ENCODE data around the gene AGPAT1. TPM values are rescaled to one million over a fixed set of nuclear protein-coding genes. Genes with fewer than 3 reads are reported as not detected.

Gene AGPAT1
- total RNA-seq, 1 experiment from 2014 or later, result 58.9 TPM

GRCh38 chr6:32190054-32190851, 14.4 kb upstream of the AGPAT1 start, which contains the start of gene PBX2:
PBX2 (minus strand) TSS chr6:32190202; CDS start chr6:32189915, 287 bp downstream.
- BruUV-seq (replicated peaks), result TSS peak; percentile 87
- CTCF ChIA-PET, result interaction anchor here (0.6 to 1.1 kb wide), 4 partner anchors 13 to 71 kb away, joined by 3 to 4 read pairs (median 4); partner anchors contain the start of gene FKBPL

GRCh38 chr6:32189742-32190053, 13.8 kb upstream of the AGPAT1 start:
- Histone ChIP-seq H3K4me3 (peak overlapping the region; percentile 85), H3K27ac (peak overlapping the region; percentile 26; the same call in 1 of the 2 replicates), H3K9me2 (ENCODE audit: insufficient read depth) (no peaks in the 10 kb centered on the region), H3K4me2 (peak overlapping the region; percentile 95), H2AFZ (no peak overlapping the region), H3F3A (ENCODE audit: insufficient read depth, low read depth) (peaks cover 9% of the 10 kb centered on the region; the same call in 1 of the 2 replicates), H3K4me1 (replicated peaks; ENCODE audit: insufficient read depth) (peaks cover 17% of the 10 kb centered on the region), H3K79me2 (ENCODE audit: low read depth) (peaks cover 18% of the 10 kb centered on the region), H3K9me3 (ENCODE audit: insufficient read depth, low read depth) (no peaks in the 10 kb centered on the region), H3K27me3 (ENCODE audit: insufficient read depth, low read depth) (no peaks in the 10 kb centered on the region), H4K20me1 (ENCODE audit: insufficient read depth) (no peaks in the 10 kb centered on the region), H3K36me3 (ENCODE audit: low read depth) (peaks cover 10% of the 10 kb centered on the region)
- CTCF ChIA-PET, result interaction anchor here (0.6 to 1.0 kb wide), 3 partner anchors 55 to 71 kb away, joined by 3 to 4 read pairs (median 4); partner anchors contain the start of gene FKBPL
- no peak for DNase-seq
- no peak for TF ChIP-seq EZH2 (IDR thresholded peaks at IDR 0.05; ENCODE audit: low read depth)
- no peak for TF ChIP-seq CTCF (conservative IDR thresholded peaks at IDR 0.05)
- no TSS peak for BruUV-seq (replicated peaks)
- intact Hi-C loops (cut with micrococcal nuclease; ENCODE audit: unreplicated experiment), result loop anchor here (1.0 to 10.0 kb wide), 3 partner anchors 11 to 785 kb away; partner anchors contain the start of genes ATP6V1G2, DDX39B, NFKBIL1 and RNF5
- POLR2A ChIA-PET (ENCODE audit: unreplicated experiment), result interaction anchor here (0.6 to 1.0 kb wide), 3 partner anchors 62 to 487 kb away, joined by 3 to 14 read pairs (median 4); partner anchors contain the start of gene ATF6B

More at GRCh38 chr6:32190054-32190851, 14.4 kb upstream of the AGPAT1 start, which contains the start of gene PBX2:
- Histone ChIP-seq H3K4me1 (replicated peaks; ENCODE audit: insufficient read depth) (peaks cover 19% of the 10 kb centered on the region), H3K36me3 (ENCODE audit: low read depth) (peaks cover 10% of the 10 kb centered on the region), H3K27me3 (ENCODE audit: insufficient read depth, low read depth) (no peaks in the 10 kb centered on the region), H3K4me3 (peak within 1 kb of the TSS; percentile 85), H3F3A (ENCODE audit: insufficient read depth, low read depth) (peaks cover 9% of the 10 kb centered on the region; the same call in 1 of the 2 replicates), H2AFZ (peak within 1 kb of the TSS; percentile 78), H3K9me3 (ENCODE audit: insufficient read depth, low read depth) (no peaks in the 10 kb centered on the region), H3K79me2 (ENCODE audit: low read depth) (peaks cover 18% of the 10 kb centered on the region), H3K9me2 (ENCODE audit: insufficient read depth) (no peaks in the 10 kb centered on the region), H3K27ac (peak within 1 kb of the TSS; percentile 30), H3K4me2 (peak within 1 kb of the TSS; percentile 95), H4K20me1 (ENCODE audit: insufficient read depth) (no peaks in the 10 kb centered on the region)
- TF ChIP-seq CTCF (conservative IDR thresholded peaks at IDR 0.05) (no peak), EZH2 (IDR thresholded peaks at IDR 0.05; ENCODE audit: low read depth) (no peak)
- POLR2A ChIA-PET (ENCODE audit: unreplicated experiment), result interaction anchor here (0.5 to 1.0 kb wide), 10 partner anchors 13 to 487 kb away, joined by 3 to 14 read pairs (median 4); partner anchors contain the start of gene ATF6B
- peak; percentile 56 to 74 for DNase-seq
- intact Hi-C loops (cut with micrococcal nuclease; ENCODE audit: unreplicated experiment), result loop anchor here (1.0 to 10.0 kb wide), 3 partner anchors 12 to 785 kb away; partner anchors contain the start of genes ATP6V1G2, DDX39B, NFKBIL1 and RNF5

GRCh38 chr6:32189069-32189741, 13.3 kb upstream of the AGPAT1 start:
- H3K4me1 ChIP-seq (replicated peaks; ENCODE audit: insufficient read depth), result peaks cover 14% of the 10 kb centered on the region
- intact Hi-C loops (cut with micrococcal nuclease; ENCODE audit: unreplicated experiment), result no loop called here

More at GRCh38 chr6:32189069-32189741, 13.3 kb upstream of the AGPAT1 start:
- Histone ChIP-seq H3K9me3 (ENCODE audit: insufficient read depth, low read depth) (no peaks in the 10 kb centered on the region), H3K36me3 (ENCODE audit: low read depth) (peaks cover 10% of the 10 kb centered on the region), H3K79me2 (ENCODE audit: low read depth) (peaks cover 18% of the 10 kb centered on the region), H4K20me1 (ENCODE audit: insufficient read depth) (no peaks in the 10 kb centered on the region), H3K4me2 (peak overlapping the region; percentile 95), H3K9me2 (ENCODE audit: insufficient read depth) (no peaks in the 10 kb centered on the region), H3F3A (ENCODE audit: insufficient read depth, low read depth) (peaks cover 9% of the 10 kb centered on the region; the same call in 1 of the 2 replicates), H3K27ac (peak overlapping the region; percentile 26; the same call in 1 of the 2 replicates), H3K27me3 (ENCODE audit: insufficient read depth, low read depth) (no peaks in the 10 kb centered on the region), H3K4me3 (peak overlapping the region; percentile 85), H2AFZ (no peak overlapping the region)
- POLR2A ChIA-PET (ENCODE audit: unreplicated experiment), result no interaction called here
- TF ChIP-seq CTCF (conservative IDR thresholded peaks at IDR 0.05) (no peak), EZH2 (IDR thresholded peaks at IDR 0.05; ENCODE audit: low read depth) (no peak)
- CTCF ChIA-PET, result no interaction called here
- no peak for DNase-seq
- TSS peak; percentile 26 for BruUV-seq (replicated peaks)
